ENCODE results near the gene FADS6.

FADS6 gene

DNA sequence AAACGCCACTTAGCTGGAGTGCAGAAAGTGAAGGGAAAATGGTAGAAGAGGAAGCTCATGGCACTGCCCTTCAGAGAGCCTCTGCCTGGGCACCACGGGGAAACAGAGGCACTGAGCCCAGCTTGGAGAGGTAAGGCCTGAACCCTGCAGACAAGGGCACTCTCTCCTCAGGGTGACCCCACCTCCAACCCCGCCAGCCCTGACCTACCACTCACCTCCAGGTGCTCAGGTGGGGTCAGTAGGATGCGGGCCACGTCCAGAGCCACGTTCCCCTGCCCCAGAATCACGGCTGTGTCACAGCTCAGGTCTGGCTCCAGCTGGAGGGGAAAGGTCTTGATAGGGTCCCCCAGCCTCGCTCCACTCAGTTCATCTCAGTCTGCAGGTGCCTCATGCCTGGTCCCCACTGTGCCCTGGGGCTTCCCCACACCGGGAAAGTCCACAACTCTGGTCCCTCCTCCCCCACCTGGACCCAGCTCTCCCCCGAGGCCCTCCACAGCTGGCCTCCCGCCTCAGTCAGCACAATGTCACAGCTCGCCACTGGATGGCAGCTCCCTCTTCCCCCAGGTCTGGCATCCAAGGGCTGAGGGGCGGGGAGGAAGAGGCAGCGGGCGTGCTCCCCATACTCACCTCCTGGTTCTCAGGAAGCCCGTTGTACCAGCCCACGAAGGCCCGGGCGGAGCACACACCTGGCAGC is 27.8 kb downstream of the FADS6 start:
- no peak for DNase-seq

DNA sequence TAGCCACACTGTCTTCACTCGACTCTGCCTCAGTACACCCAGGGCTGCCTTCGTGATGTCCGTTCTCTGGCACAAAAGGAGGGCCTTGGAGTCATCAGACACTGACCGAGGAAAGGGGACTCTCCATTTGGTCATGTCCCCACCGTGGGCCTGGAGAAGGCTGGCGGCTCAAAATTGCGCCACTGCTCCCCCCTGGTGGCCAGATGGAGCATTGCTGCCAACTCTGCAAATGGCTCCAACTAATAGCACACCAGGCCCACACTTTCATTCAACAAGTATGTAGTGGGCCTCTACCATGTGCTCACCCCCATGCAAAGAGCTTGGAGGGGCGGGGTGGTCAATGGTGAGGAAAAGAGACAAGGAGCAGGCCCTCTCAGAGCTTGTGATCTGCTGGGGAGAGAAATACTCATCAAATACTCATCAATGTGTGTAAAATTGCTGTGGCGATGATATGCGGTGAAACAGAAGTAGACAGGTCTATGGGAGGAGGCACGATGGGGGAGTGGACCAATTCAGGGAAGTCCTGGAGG is 28.5 kb downstream of the FADS6 start:
- no peak for DNase-seq

DNA sequence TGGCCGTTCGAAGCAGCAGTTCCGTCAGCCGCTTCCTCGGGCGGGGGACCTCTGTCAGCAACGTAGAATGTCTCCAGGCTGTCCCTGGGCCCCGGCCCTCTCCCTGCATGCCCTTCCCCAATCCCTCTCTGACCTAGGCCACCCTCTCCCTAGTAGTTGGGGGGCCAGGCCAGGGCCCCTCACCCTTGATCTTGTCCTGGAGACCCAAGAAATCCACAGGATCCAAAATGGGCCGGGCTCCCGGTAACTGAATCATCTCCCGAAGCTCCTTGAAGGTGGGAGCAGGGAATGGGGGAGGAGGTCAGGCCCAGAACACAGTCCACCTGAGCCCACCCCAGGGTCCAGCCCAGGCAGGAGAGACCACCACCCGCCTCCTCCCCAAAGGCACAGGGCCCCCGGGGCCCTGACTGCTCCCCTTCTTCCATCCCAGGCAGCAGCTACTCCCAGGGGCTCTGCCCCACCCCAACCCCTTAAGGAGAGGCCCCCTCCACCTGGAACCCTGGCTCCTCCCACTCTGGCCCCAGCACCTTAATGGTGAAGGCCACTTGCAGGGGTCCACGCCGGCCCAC is 29.1 kb downstream of the FADS6 start:
- DNase-seq, result no peak

DNA sequence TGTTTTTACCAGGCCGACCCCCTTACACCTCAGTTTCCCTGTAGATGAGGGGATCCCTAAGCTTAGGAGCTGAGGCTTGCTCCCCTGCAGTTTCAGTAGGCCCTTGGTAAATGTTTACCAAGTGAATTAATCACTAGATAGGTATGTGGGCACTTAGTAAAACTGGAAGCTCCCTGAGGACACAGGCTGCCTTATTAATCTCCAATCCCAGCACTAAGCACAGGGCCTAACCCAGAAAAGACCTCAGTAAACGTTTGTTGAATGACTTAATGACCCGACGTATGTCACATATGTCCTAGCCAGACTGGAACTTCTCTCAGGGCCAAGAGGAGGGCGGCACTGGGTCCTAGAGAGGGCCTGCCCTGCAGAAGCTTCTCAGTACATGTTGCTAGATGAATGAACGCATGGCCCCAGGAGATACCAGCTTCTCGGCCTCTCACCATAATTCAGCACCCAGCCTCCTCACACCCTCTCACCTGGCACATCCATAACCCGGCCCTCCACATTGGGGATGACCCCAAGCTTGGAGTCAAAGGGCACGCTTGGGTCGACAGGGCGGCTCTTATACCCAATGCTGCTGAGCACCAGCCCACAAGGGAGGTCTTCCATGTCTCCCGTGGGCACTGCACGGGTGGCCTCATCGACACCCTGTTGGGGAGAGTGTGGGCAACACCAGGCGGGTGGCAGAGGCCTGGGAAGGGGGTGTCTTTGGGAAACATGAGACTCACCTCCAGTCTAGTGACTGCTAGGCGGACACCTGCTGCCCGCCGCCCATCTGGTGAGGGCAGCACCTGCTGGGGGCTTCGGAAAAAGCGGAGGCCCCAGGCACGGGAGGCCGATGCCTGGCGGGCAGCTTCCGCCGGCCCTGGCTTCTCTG is 29.8 kb downstream of the FADS6 start:
- DNase-seq, result no peak

DNA sequence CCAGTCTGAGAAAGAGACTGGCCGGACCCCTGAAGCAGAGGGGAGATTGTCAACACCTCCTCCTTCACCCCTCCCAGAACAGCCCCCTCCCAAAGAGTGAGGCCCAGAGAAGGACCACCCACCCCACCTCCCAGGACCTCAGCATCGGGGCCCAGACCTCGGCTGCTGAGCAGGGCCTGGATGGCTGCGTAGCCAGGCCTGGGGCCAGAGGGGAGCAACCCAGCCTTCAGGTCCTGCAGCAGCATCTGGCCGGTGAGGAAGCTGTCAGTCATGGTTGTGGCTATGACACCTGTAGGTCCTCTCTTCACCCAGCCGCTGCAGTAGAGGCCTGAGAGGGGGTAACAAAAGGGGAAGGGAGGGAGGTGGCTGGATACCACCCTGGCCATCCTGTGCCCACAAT is 30.5 kb downstream of the FADS6 start:
- no peak for DNase-seq

DNA sequence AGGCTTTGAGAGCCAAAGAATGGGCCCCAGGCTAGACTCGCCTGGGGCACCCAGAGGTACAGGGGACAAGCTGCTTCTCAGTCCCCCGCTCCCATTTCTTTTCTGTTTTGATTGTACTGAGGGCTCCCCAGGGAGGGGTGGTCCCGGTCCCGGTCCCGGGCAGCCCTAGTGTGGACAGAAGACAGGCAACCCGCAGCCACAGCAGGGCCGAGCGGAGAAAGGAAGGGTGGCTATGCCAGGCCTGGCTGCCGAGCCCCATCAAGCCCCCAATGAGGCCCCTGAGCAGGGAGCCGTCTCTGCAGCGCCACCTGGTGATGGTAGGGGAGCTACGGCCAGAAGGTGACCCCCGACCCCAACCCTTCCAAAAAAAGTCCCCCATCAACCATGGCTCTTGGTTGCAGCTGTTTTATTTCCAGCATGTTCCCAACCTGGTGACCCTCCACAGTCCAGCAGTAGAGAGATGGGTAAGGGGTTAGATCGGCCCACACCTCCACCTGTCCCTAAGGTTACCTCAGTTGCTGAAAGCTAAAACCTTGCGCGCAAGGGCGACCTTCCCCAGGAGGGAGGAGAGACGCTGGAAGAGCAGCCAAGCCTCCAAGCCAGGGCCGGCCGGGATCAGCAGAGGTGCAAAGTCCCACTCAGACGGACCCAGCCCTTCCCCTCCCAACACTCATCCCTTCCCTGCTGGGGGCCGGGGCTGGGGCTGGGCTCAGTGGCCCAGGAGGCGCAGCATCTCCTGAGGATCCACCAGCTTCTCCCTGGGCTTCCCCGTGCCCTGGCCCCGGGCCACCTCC is 31.1 kb downstream of the FADS6 start:
- no peak for DNase-seq

DNA sequence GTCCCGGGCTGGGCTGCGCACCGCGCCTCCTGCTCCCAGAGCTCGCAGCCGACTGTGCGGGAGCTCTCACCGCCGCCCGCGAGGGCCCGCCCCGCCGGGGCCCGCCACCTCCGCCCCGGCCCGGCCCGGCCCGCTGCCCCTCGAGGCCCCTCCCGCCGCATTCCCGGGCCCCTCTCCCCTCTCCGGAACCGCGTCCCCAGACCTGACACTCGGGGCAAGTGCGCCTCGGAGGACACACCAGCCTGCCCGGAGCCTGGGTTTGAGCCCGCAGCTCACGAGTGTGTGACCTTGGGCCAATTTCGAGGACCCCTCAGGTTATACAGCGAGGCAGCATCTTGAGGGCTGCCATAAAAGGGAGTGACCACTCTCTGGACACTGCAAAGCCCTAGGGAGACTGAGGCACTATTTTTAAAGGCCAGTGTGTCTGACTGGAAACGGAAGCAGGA is 31.7 kb downstream of the FADS6 start:
- no peak for DNase-seq

DNA sequence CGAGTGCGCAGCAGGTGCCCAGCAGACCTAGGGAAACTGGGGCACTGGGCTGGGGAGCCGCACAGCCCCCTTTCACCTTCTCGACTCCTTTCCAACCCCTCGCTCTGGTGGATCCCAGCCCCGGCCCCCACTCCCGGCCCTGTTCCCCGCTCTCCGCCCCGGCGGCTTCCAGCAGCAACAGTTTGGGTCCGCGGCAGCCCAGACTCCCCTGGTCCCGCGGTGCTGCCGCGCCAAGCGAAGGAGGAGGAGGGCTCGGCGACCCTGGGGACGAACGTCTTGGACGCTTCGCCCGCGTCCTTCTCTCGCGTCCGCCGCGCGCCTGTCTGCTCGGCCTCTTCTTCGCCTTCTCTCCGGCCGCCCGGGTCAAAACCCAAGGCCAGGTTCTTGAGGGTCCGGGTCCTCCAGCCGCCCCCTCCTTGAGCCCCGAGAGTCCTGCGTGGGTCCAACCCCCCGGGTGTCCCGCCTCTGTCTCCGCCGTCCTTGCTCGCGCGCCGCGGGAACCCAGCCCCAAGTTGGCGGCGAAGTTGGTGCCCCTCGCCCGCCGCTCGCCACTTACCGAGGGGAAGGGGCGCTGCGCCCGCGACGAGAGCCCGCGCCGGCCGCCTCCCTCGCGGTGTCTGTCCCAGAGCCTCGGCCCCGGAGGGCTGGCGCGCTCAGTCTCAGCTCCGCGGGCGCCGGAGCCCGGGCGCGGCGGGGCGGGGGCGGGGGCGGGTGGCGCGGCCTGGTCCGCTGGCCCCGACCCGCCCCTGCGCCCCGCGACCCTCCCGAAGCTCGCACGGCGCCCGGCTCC is 32.4 kb downstream of the FADS6 start:
- DNase-seq, result no peak

DNA sequence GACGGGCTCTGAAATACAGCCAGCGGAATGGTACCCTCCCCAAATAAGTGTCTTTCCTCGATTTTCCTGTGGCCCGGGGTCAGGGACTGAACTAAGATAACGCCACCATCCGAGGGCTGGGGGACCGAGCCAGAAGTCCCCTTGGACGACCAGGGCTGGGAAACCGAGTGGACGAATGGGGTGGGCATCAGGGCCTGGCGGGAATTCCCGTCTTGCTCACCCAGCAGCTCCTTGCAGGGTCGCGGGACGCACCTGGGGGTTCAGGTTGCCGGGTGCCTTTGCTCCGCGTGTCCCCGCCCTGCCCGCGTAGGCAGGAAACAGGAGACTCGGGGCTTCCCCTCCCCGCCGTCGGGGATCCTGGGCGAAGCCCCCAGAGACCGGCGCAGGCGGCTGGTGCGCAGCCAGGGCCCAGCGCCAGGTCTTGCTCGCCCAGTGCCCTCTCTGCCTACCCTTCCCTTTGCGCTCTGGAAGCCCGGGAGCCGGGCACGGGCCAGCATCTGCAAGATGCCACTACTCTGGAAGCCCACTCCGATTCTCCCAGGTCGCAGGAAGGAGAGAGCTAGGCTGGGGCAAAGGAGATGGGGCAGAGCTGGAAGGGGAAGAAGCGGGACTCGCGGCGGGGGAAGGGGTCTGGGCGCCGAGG is 33.1 kb downstream of the FADS6 start:
- no peak for DNase-seq

DNA sequence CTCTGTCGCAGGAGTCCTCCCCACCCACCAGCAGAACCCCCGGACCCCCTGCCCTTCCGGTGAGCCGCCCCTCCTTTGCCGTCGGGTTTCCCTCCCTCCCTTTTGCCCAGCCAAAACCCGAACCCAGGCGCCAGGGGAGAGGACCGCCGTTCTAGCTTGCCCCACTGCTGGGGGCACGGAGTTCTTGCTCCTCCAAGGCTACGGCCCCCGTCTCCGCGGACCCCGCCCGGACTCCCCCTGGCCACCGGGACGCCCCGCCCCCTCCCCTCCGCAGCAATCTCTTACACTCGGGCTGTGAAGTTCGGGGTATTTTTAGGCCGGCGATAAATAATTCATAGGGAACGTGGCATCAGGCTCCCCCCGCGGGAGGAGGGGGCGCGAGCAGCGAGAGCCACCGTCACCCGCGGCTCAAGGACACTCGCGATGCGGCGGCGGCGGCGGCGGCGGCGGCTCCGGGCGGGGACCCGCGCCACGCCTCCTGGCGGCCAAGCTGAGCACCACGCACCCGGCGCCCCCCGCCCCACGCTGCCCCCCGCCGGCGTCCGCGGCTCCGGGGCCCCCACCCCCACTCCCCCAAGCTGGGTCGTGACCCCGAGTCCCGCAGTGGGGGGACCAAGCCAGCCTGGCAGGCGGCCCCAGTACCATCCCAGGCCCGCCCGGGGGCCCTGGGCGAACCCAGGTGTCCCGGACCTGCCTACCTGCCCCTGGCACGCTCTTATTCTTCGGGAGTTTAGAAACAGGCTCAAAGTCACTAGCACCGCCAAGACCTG is 33.8 kb downstream of the FADS6 start, which contains the start of gene GRIN2C:
GRIN2C (minus strand) TSS at position 427 of the 770 bp plus-strand sequence. CDS start 4,793 bp downstream, outside the sequence.
- no peak for DNase-seq

DNA sequence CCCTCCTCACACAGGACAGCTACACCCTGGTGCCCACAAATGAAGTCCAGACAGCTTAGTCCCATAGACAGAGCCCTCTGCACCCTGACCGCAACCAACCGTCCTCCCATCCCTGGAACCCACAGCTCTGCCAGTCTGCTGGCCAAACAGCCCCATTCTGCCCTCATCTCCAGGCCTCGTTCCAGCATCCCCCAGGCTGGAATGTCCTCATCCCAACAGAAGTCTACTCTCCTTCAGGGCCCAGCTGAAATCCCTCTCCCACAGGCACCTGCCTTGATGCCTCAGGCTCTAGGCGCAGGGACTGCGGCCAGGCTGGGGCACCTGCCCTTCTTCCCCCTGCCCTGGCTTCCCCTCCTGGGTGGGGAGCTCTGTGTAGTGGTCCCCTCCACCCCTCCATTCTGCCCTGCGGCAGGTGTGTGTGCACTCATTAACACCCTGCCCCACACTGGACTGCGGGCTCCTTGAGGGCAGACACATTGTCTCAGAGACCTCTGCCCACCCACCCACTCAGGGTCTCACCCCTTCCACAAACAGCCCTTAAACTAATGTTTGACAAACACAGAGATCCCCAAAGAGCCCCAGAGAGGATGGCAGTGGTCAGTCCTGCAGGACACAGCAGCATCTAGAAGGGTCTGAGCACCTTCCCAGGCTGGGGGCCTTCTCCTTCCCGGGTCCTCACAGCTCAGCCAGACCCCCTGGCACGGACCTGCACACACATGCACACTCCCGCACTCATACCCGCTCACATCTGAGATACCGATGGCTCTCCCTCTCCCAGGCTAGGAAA is 34.6 kb downstream of the FADS6 start:
- no peak for DNase-seq

DNA sequence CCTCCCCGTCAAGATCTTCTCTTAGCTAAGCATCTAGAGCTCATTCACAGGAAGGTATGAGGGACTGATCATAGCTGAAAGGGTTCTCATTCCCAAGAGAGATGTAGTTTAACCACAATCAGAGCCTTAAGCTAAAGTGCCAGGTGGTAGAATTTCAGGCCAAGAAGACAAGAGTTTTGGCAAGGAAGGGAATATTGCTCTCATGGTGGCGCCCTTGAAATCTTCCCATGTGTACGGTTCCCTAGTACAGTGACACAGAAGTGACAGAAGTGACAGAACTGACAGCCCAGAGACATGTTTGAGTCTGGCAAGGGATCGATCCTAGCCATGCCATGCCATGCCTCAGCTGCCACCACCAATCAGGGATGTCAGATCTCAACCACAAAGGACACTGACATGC is 36.2 kb downstream of the FADS6 start:
- DNase-seq, result no peak

DNA sequence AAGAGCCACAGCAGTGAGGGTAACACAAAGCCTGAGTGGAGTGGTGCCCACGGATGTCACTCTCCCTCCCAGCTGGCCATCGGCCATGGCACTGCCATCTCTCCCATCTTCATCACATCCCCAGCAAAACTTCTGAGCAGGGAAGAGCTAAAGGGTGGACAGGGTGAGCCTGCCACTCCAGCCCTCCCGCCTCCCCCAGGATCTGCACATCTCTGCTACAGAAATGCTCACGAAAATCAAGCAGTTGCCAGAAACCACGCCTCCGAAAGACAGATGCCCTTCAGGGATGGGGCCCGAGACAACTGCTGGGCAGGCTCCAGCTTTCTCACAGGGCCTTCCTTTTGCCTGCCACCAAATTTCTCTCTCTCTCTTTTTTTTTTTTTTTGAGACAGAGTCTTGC is 37.3 kb downstream of the FADS6 start:
- DNase-seq, result no peak

DNA sequence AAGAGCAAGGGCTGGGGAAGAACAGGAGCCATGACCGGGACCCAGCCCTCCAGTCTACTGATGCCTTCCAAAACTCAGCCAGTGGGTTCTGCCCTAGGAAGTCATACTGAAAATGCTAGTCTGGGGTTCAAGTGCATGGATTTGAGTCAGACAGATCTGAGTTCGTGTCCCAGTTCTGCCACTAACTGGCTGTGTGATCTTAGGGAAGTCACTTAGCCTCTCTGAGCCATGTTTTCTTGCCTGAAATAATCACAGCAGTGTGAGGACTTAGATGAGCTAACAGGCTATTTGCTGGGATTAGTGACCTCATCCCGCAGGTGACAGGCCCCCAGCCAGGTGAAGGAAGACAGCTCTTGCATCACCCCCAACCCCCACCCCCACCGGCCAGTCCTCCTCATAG is 38.1 kb downstream of the FADS6 start:
- no peak for DNase-seq

DNA sequence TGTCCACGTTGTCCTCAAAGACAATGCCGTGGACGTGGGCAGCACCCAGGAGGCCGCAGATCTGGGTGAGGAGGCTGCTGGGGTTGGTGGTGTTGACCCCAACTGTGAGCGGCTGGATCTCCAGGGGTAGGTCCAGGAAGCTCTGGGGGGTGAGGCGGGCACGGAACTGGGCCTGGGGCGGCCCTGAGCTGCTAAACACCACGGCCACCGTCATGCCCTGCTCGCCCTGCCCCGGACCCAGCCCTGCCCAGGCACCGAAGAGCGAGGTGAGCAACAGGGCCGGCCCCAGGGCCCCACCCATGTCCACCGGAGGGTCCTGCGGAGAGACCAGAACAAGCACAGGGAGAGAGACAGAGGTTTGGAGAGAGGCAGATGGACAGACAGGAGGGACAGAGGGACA is 38.6 kb downstream of the FADS6 start:
- no peak for DNase-seq

DNA sequence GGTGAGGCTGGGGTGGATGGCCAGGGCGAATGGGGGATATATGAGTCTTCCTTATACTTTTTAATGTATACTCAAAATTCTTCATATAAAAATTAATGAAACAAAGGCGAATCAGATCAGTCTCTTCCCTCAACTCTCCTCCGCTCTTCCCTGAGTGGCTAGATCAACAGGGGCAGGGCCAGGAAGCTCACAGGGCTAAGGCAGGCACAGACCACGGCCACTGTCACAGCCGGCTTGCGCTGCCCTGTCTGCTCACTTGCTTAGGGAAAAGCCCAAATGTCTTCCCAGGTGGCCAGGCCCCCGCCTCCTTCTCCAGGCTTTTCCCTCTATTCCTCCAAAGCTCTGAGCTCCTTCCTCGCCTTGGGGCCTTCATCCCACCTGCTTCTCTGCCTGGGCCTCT is 39.8 kb downstream of the FADS6 start:
- no peak for DNase-seq

DNA sequence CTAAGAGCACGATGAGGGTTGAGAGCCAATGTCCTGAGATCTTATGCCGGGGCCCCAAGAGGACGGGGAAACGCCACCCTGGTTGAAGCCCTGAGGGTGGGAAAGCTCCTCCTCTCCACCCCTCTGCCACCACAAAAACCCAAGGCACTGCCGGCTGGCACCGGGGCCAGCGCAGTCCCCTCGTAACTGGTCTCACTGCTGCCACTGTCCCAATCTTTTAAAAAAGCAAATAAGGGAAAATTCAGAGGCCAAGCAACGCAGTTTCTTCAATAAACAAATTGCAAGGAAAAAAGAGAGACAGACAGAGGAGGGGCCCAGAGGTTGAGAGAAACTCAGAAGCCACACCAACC is 40.4 kb downstream of the FADS6 start:
- DNase-seq, result no peak

DNA sequence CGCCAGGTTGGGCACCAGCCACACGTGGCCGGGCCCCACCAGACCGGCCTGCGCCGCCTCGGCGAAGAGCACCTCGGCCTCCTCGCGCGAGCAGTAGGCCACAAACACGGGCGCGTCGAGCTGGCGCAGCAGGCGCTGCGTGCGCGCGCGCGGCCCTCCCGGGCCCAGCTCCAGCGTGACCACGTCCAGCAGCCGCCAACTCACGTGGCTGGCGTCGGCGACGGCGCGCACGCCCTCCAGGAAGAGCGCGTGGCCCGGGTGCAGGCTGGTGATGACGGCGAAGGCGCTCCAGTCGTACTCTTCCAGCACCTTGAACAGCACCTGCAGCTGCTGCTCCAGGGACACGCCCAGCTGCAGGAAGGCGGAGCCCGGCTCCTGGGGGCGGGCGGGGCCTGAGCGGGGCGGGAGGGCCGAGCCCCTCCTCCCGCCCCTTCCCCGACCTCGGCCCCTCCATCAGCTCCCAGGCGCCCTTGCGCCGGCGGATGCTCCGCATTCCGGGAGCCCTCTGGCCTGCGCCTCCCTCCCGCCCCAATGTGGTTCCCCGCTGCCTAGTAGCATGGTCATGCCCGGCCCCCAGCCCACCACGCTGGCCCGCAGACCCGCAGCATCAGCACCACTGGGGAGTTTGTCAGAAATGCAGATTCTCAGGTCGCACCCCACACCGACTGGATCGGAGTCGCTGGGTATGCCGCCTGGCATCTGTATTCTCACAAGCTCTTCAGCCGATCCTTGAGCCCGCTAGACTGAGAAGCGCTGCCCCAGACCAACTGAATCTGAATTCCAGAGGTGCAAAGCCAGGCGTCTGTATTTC is 41.0 kb downstream of the FADS6 start:
- no peak for DNase-seq
